Ramos (cell line): ENCODE data around the gene REXO1.

Experiments used
- in situ Hi-C: fragments of 300-500 bp; cut with MboI; formaldehyde crosslinking; loops from one replicate; pipeline ENCODE4 v1.14.3; 2022; ENCODE audit warnings: low sequenced_read_pairs; ENCODE audit not compliant: unreplicated experiment

The REXO1 gene

DNA sequence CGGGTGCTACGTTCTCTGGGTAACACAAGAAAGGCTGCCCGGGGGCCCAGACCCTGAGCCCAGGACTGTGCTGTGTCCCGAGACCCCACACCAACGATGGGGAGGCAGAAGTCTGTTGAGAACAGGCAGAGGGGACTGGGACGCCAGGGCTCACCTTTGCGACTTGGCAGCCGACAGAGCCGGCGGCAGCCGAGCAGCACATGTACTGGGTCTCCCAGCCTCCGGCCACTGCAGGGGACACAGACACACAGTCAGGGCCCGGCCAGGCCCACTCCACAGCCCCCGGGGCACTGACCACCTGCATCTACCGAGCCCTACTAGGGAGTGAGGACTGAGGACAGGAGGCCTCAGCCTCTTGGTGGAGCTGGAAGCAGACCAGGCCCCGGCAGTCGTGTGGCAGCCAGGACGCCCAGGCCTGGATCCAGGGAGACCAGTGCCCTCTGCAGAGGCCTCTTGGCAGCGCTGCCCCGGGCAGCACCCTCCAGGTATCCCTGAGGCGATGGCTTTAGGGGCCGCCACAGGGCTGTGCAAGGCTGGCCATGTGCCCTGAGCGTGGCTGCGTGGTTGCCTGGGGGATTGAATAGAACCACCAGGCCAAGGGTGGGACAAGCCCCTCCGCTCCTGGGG, 30.6 kb downstream of the REXO1 start:
- in situ Hi-C loops: no loop called here

- in situ Hi-C loops: no loop called here
These were observed 31.6 kb downstream of the REXO1 start for GRCh38 chr19:1816530-1817298.

GRCh38 chr19:1815605-1816529, 32.4 kb downstream of the REXO1 start:
- in situ Hi-C loops: no loop called here

DNA sequence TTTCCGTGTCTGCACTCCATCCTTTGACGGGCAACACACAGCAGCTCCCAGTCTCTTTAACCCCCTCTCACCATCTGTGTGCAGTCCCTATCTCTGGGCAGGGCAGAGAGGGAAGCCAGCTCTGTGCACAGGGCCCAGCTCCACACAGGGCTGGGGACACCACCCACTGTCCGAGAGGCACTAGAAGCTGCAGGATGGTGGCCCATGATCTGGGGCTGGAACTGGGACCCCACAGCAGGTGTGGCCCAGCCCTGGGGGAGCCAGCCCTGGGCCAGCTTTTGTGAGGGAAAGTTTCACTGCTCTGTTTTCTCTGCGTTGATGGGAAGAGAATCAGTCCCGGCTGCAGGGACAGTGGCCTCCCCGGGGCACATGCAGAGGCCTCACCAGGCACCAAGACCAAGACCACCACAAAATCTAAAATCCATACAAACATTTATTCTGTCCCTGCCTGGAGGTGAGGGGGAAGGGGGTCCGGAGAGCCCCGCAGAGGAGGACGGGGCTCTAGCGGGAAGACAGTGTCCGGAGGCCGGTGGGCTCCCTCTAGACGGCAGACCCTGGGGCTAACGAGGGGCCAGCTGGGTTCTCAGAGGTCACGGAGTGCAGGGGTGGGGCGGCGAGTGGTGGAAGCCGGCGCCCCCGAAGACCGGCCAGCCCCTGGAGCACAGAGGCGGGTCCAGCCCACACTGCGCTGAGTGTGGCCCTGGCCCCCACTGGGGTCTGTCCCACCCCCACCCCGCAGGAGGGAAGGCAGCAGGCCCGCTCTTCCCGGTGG, 33.3 kb downstream of the REXO1 start:
- in situ Hi-C loops: no loop called here

DNA sequence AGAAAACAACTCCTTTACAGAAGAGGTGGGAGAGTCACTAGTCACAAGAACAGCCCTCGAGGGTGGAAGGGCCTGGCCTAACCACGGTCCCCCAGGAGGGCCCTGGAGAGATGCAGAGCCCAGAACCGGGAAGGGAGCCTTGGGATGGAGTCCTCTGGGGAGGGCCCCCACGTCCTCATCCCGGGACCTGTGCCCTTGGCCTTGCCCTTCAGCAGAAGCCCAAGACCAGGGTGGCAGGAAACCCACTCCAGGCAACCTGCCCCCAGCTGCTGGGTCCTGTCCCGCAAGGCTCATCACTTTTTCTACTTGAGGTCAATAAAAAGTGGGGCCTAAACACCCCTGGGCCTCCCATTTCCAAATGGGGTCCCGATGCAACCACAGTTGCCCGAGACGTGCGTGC, 33.9 kb downstream of the REXO1 start:
- in situ Hi-C loops: no loop called here

DNA sequence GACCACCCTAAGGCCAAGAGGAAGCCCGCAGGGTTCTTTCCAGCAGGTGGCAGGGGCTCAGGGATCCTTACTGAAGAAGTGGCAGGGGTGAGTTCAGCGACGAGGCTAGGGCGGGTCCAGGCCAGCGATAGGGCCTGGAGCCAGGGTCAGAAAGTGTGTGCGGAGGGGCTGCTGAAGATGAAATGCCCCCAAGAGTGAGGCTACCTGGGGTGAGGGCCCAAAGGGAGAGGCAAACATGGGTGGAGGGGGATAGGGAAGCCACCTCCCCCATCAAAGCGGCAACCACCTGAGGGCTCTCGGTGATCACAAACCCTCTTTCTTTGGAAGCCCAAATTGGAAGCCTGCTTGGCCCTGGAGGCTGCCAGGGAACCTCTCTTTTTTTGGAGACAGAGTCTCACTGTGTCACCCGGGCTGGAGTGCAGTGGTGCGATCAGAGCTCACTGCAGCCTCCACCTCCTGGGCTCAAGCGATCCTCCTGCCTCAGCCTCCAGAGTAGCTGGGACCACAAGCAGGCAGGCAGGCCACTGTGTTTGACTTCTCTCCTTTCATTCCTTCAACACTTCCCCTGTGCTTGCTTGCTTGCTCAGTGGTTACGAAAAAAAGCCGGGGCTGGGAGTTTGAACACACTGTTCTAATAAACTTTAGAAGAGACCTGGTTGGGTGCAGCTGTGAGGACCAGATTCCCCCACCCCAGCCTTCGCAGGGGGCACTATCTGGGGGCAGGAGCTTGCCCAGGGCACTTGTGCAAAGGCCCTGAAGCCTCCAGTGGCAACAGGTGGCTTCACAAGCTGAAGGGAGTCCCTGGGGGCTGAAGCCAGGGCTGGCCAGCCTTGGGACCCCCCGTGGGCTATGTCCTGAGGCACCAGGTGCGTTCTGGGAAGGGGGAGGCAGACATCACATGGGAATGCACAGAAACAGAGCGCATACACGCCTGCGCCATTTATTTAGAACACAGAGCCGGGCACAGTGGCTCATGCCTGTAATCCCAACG, 34.8 kb downstream of the REXO1 start:
- in situ Hi-C loops: no loop called here

DNA sequence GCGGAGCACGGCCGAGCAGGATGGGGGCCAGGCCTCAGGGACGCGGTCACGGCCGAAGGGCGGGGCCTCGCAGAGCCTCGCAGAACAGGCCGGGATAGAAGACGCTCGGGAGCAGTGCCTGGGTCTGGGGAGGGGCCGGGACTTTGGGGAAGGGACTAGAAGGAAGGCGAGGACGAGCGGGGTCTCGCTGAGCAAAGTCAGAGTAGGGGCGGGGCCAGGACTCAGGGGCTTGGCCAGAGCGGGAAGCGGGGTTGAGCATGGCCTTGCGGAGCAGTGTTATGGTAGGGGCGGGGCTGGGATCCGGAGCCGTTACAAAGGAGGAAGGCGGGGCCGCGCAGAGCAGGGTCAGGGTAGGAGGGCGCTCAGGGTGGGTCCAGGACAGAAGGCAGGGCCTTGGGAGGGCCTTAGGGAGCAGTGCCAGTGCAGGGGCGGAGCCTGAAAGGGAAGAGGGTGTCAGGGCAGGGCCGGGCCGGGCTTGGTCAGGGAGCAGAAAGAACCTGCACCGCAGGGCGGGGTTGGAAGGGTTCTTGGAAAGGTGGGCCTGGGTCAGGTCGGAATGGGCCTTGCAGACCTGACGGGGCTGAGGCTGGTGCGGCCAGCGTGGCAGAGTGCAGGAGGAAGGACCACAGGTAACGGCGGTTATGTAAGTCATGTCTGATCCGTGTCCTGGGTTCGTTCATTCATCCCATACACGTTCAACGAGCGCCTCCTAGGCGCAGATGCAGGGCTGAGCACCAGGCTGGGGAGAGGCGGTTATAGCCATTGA, 35.7 kb downstream of the REXO1 start:
- in situ Hi-C loops: no loop called here

- in situ Hi-C loops: no loop called here
These were observed 36.3 kb downstream of the REXO1 start, which contains the start of gene ATP8B3 for GRCh38 chr19:1811942-1812425. Gene ATP8B3, minus strand, starts transcription at chr19:1812276. Its CDS starts 540 bp downstream, at chr19:1811736.

DNA sequence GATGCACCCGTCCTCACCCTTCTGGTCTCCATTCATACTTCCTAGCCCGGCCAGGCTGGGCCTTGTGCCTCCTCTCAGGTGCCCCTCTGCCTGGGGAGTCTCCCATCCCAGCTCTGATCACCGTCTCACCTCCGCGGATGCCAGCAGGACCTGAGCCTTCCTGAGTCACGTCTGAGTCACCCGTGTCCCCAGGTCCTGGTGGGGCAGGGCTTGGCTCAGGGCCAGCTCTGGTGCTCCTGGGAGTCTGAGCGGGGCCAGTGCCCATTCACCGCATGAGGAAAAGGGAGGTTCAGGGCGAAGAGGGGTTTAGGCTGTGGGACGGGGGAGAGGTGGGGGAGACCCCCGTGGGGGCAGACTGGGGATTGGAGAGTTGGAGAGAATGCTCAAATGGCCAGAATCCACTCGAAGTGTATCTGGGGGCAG, 36.8 kb downstream of the REXO1 start:
- in situ Hi-C loops: no loop called here

DNA sequence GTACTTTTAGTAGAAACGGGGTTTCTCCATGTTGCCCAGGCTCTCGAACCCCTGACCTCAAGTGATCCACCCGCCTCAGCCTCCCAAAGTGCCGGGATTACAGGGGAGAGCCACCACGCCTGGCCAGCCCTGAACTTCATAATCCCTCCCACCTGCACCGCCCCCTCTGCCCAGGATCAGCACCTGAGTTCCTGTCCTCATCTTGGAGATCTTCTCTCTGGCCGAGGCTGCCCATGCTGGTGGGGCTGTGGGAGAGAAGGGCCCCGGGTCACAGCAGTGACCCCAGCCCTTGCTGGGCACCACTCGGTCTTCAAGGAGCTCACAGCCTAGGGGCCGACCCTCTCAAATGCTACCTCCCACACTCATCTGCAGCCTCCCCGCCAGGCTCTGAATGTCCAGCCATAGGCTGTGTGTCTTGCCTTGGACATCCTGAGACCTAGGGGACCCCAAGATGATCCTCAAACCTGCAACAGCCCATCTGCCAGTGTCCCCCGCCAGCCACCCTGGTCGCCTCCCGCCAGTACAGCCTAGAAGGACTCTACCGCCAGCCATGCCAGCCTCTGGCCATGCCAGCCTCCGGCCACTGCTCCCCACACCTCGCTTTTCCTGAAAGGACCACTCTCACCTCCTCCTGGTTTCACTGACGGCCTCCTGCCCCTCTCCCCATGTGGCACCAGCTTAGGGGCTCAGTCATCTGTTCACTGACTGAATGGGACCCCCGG, 37.7 kb downstream of the REXO1 start:
- in situ Hi-C loops: no loop called here

GRCh38 chr19:1809678-1810077, 38.6 kb downstream of the REXO1 start:
- in situ Hi-C loops: no loop called here

DNA sequence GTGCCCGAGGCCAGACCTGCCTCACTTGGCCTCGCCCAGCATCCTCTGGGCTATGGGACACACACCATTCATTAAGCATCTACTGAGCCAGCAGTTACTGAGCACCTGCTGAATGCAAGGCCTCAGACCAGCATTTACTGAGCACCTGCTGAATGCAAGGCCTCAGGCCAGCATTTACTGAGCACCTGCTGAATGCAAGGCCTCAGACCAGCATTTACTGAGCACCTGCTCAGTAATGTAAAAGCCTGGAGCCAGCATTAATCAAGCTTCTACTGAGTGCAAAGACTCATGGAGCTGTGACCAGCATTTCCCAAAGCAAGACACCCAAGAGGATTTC, 39.9 kb downstream of the REXO1 start:
- in situ Hi-C loops: no loop called here

GRCh38 chr19:1807695-1808394, 40.4 kb downstream of the REXO1 start:
- in situ Hi-C loops: no loop called here

GRCh38 chr19:1807030-1807694, 41.1 kb downstream of the REXO1 start:
- in situ Hi-C loops: no loop called here

DNA sequence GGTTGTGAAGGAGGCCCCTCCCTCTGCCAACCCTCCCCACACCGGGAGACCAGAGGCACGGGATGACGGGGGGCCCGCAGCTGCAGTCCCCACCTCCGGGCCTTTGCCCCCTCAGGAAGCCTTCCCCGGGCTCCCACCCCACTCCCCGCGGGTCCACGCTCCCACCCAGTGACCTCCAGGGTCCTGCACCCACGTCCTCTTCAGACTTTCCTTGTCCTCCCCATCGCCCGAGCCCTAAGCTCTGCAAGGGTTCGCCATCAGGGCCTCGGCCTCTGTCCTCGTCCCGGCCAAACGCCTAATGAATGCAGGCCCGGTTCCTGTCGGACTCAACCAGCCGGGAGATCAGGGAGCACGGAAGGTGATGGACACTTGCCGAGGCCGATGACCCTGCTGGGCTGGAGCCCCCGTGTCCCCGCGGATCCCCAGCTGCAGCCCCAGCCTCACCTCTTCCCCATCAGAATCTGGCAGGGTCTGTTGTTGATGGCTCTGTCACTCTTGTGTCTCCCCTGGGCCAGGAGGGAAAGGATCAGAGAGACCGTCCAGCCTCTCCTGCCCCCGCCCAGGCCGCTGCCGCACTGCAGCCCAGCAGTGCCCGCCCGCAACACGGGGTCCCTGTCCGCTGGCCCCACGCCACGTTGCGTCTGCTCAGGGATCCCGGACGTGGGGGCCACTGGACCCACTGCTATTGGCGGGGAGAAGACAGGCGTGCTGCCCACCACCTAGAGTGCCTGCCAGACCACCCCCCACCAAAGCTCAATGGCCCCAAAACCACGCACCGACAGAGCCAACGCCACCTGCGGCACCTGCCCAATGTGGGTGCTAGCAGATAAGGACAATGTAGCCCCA, 41.9 kb downstream of the REXO1 start:
- in situ Hi-C loops: no loop called here
